Activated CD4-positive, alpha-beta T cell treated with anti-CD3 and anti-CD28 coated beads, Interleukin-2, amount 50 U/mL, for 48 hours (primary cell): ENCODE measurements around the gene TMEM33.

Source experiments
- DNase-seq, 2 experiments: peaks; one replicate each; pipeline ENCODE4 v3.0.0-alpha.2; 2020

TMEM33 gene

GRCh38 chr4:42008011-42008786, 73.0 kb downstream of the TMEM33 start:
- DNase-seq: no peak
